Renal pelvis (tissue), 12 donors: ENCODE results near the gene RNPEP. TPM values are rescaled to one million over a fixed set of nuclear protein-coding genes. Genes with fewer than 3 reads are reported as not detected.
"Not testable (repeated sequence)": the region's sequence is repeated elsewhere in the genome, so short reads cannot be mapped to it uniquely, and the experiment has no call there.

Source experiments
- DNase-seq: peaks from one replicate; pipeline ENCODE4 v3.0.0-alpha.2; 2013
- long read RNA-seq, 16 experiments: transcript quantifications; one replicate each; lab custom pipeline, GENCODE V29; 2026
- polyA plus RNA-seq, 3 donors: library from polyadenylated mRNA; unstranded; fragments of 120-200 nt; gene quantifications; one replicate each; pipeline ENCODE4 v1.2.1, GENCODE V29; 2013; ENCODE audit not compliant: insufficient read length in 3 of 3

RNPEP gene
- polyA plus RNA-seq: 10 to 100 TPM; 60.1 to 72.8 (median 70.9) TPM
- long read RNA-seq, donor 1, transcript RNPEP-201 (11 exons, 2,427 nt): major isoform, 7 of 8 reads
- long read RNA-seq, donor 1, partial matches to known transcripts: 0 of 8 reads
- long read RNA-seq, donor 1, other reads (novel, unspliced or antisense): 0 of 8 reads
- long read RNA-seq, donor 2, transcript RNPEP-201 (11 exons, 2,427 nt): major isoform, 16 of 35 reads
- long read RNA-seq, donor 2, partial matches to known transcripts: 18 of 35 reads
- long read RNA-seq, donor 2, other reads (novel, unspliced or antisense): 0 of 35 reads
- long read RNA-seq, donor 3, transcript RNPEP-201 (11 exons, 2,427 nt): major isoform, 10 of 11 reads
- long read RNA-seq, donor 3, partial matches to known transcripts: 0 of 11 reads
- long read RNA-seq, donor 3, other reads (novel, unspliced or antisense): 0 of 11 reads
- long read RNA-seq, donor 4, transcript RNPEP-201 (11 exons, 2,427 nt): major isoform, 16 of 30 reads
- long read RNA-seq, donor 4, partial matches to known transcripts: 8 of 30 reads
- long read RNA-seq, donor 4, other reads (novel, unspliced or antisense): 6 of 30 reads
- long read RNA-seq, donor 5, transcript RNPEP-201 (11 exons, 2,427 nt): major isoform, 6 of 6 reads
- long read RNA-seq, donor 5, partial matches to known transcripts: 0 of 6 reads
- long read RNA-seq, donor 5, other reads (novel, unspliced or antisense): 0 of 6 reads
- long read RNA-seq, donor 6, transcript RNPEP-201 (11 exons, 2,427 nt): major isoform, 19 of 27 reads
- long read RNA-seq, donor 6, partial matches to known transcripts: 8 of 27 reads
- long read RNA-seq, donor 6, other reads (novel, unspliced or antisense): 0 of 27 reads
- long read RNA-seq, donor 7, transcript RNPEP-201 (11 exons, 2,427 nt): major isoform, 27 of 48 reads
- long read RNA-seq, donor 7, partial matches to known transcripts: 20 of 48 reads
- long read RNA-seq, donor 7, other reads (novel, unspliced or antisense): 0 of 48 reads
- long read RNA-seq, donor 8, partial matches to known transcripts: 0 of 4 reads
- long read RNA-seq, donor 8, other reads (novel, unspliced or antisense): 0 of 4 reads
- long read RNA-seq, donor 9, transcript RNPEP-201 (11 exons, 2,427 nt): major isoform, 15 of 20 reads
- long read RNA-seq, donor 9, partial matches to known transcripts: 5 of 20 reads
- long read RNA-seq, donor 9, other reads (novel, unspliced or antisense): 0 of 20 reads
- long read RNA-seq, donor 10, transcript RNPEP-201 (11 exons, 2,427 nt): major isoform, 15 of 22 reads
- long read RNA-seq, donor 10, partial matches to known transcripts: 7 of 22 reads
- long read RNA-seq, donor 10, other reads (novel, unspliced or antisense): 0 of 22 reads
- long read RNA-seq, donor 11, transcript RNPEP-201 (11 exons, 2,427 nt): major isoform, 13 of 13 reads
- long read RNA-seq, donor 11, partial matches to known transcripts: 0 of 13 reads
- long read RNA-seq, donor 11, other reads (novel, unspliced or antisense): 0 of 13 reads
- long read RNA-seq, donor 12, transcript RNPEP-201 (11 exons, 2,427 nt): major isoform, 21 of 37 reads
- long read RNA-seq, donor 12, partial matches to known transcripts: 15 of 37 reads
- long read RNA-seq, donor 12, other reads (novel, unspliced or antisense): 0 of 37 reads
- long read RNA-seq, donor 13, transcript RNPEP-201 (11 exons, 2,427 nt): major isoform, 6 of 6 reads
- long read RNA-seq, donor 13, partial matches to known transcripts: 0 of 6 reads
- long read RNA-seq, donor 13, other reads (novel, unspliced or antisense): 0 of 6 reads
- long read RNA-seq, donor 14: 0 reads
- long read RNA-seq, donor 15, transcript RNPEP-201 (11 exons, 2,427 nt): major isoform, 27 of 43 reads
- long read RNA-seq, donor 15, partial matches to known transcripts: 15 of 43 reads
- long read RNA-seq, donor 15, other reads (novel, unspliced or antisense): 0 of 43 reads
- long read RNA-seq, donor 16, transcript RNPEP-201 (11 exons, 2,427 nt): major isoform, 17 of 17 reads
- long read RNA-seq, donor 16, partial matches to known transcripts: 0 of 17 reads
- long read RNA-seq, donor 16, other reads (novel, unspliced or antisense): 0 of 17 reads

- peak; percentile 76 for DNase-seq
Measured at GRCh38 chr1:201982623-201983379, at the start of gene RNPEP. RNPEP (plus strand) TSS chr1:201982648; CDS start chr1:201982667, 19 bp downstream.

GRCh38 chr1:201933840-201934430, 48.5 kb upstream of the RNPEP start:
- DNase-seq: no peak

- DNase-seq: no peak
Measured at GRCh38 chr1:201937624-201938213, 44.7 kb upstream of the RNPEP start.

GRCh38 chr1:201938440-201939035, 43.9 kb upstream of the RNPEP start:
- DNase-seq: no peak

- no peak for DNase-seq
Measured at GRCh38 chr1:201939148-201939547, 43.3 kb upstream of the RNPEP start.

GRCh38 chr1:201939574-201939973, 42.9 kb upstream of the RNPEP start:
- no peak for DNase-seq

- DNase-seq: not testable (repeated sequence)
Measured at GRCh38 chr1:201940316-201940715, 42.1 kb upstream of the RNPEP start.

- DNase-seq: peak; percentile 80
Measured at GRCh38 chr1:201941420-201942128, 40.9 kb upstream of the RNPEP start.

GRCh38 chr1:201942129-201942495, 40.3 kb upstream of the RNPEP start:
- no peak for DNase-seq

- DNase-seq: no peak
Measured at GRCh38 chr1:201944002-201944401, 38.4 kb upstream of the RNPEP start.

GRCh38 chr1:201944639-201945038, 37.8 kb upstream of the RNPEP start:
- DNase-seq: no peak

- DNase-seq: no peak
Measured at GRCh38 chr1:201945157-201945556, 37.3 kb upstream of the RNPEP start.

- DNase-seq: no peak
Measured at GRCh38 chr1:201945863-201946223, 36.6 kb upstream of the RNPEP start.

GRCh38 chr1:201946224-201946908, 36.1 kb upstream of the RNPEP start, which contains the start of gene LMOD1:
LMOD1 (minus strand) TSS chr1:201946548; CDS start chr1:201946340, 208 bp downstream.
- DNase-seq: peak; percentile 95

- no peak for DNase-seq
Measured at GRCh38 chr1:201947697-201948008, 34.8 kb upstream of the RNPEP start.

- no peak for DNase-seq
Measured at GRCh38 chr1:201949491-201949890, 33.0 kb upstream of the RNPEP start.
